Fibroblast of mammary gland (primary cell): ENCODE measurements around the gene MAGI2.

Experiments used
- DNase-seq: peaks from one replicate; pipeline ENCODE4 v3.0.0-alpha.2; 2010; ENCODE audit warnings: low read depth
- H3K4me3 ChIP-seq: 2 replicates; pipeline ENCODE4 v1.5.1; 2011; ENCODE audit warnings: low read depth, mild to moderate bottlenecking, low read length, moderate library complexity; ENCODE audit not compliant: control insufficient read depth
- CTCF ChIP-seq: conservative IDR thresholded peaks from 2 replicates; pipeline ENCODE4 v1.5.1; 2011; ENCODE audit warnings: low read depth, low read length, inconsistent platforms; ENCODE audit not compliant: control insufficient read depth, insufficient read depth

Gene MAGI2

GRCh38 chr7:78563191-78563590 is 890.3 kb downstream of the MAGI2 start:
- H3K4me3 ChIP-seq: no peak overlapping the region
- no peak for DNase-seq
- no peak for TF ChIP-seq CTCF

GRCh38 chr7:78562191-78562590 is 891.3 kb downstream of the MAGI2 start:
- no peak for TF ChIP-seq CTCF
- DNase-seq: no peak
- no peak overlapping the region for H3K4me3 ChIP-seq

GRCh38 chr7:78558566-78558965 is 894.9 kb downstream of the MAGI2 start:
- no peak for TF ChIP-seq CTCF
- H3K4me3 ChIP-seq: no peak overlapping the region
- no peak for DNase-seq

- TF ChIP-seq CTCF: no peak
- no peak overlapping the region for H3K4me3 ChIP-seq
- peak; percentile 2 for DNase-seq
These were observed 909.5 kb downstream of the MAGI2 start for GRCh38 chr7:78543976-78544375.

- H3K4me3 ChIP-seq: no peak overlapping the region
- no peak for DNase-seq
- no peak for TF ChIP-seq CTCF
These were observed 910.5 kb downstream of the MAGI2 start for GRCh38 chr7:78542981-78543380.

- TF ChIP-seq CTCF: no peak
- DNase-seq: no peak
- H3K4me3 ChIP-seq: no peak overlapping the region
These were observed 910.9 kb downstream of the MAGI2 start for GRCh38 chr7:78542541-78542940.

- TF ChIP-seq CTCF: no peak
- no peak overlapping the region for H3K4me3 ChIP-seq
- DNase-seq: no peak
These were observed 913.6 kb downstream of the MAGI2 start for GRCh38 chr7:78539825-78540224.
